Activated CD8-positive, alpha-beta memory T cell treated with anti-CD3 and anti-CD28 coated beads for 24 hours (primary cell): ENCODE measurements around the gene CCDC192.

Experiments
- DNase-seq: peaks from one replicate; pipeline ENCODE4 v3.0.0-alpha.2; 2020

Gene CCDC192

GRCh38 chr5:127851964-127852363 lies 148.8 kb downstream of the CCDC192 start:
- DNase-seq, result no peak

- DNase-seq, result no peak
These were observed 151.3 kb downstream of the CCDC192 start for GRCh38 chr5:127854520-127854919.

GRCh38 chr5:127856292-127856691 lies 153.1 kb downstream of the CCDC192 start:
- DNase-seq, result no peak

- no peak for DNase-seq
These were observed 155.1 kb downstream of the CCDC192 start for GRCh38 chr5:127858116-127858784.

GRCh38 chr5:127860291-127860690 lies 157.1 kb downstream of the CCDC192 start:
- no peak for DNase-seq

- DNase-seq, result no peak
These were observed 160.0 kb downstream of the CCDC192 start for GRCh38 chr5:127863161-127863560.

GRCh38 chr5:127863610-127864395 lies 160.6 kb downstream of the CCDC192 start:
- no peak for DNase-seq

- DNase-seq, result no peak
These were observed 161.3 kb downstream of the CCDC192 start for GRCh38 chr5:127864511-127864910.

- no peak for DNase-seq
These were observed 162.1 kb downstream of the CCDC192 start for GRCh38 chr5:127865273-127865672.

- no peak for DNase-seq
These were observed 164.0 kb downstream of the CCDC192 start for GRCh38 chr5:127867022-127867783.

GRCh38 chr5:127870914-127871313 lies 167.7 kb downstream of the CCDC192 start:
- no peak for DNase-seq

GRCh38 chr5:127871503-127872153 lies 168.4 kb downstream of the CCDC192 start:
- DNase-seq, result no peak

- no peak for DNase-seq
These were observed 169.3 kb downstream of the CCDC192 start for GRCh38 chr5:127872494-127872893.

GRCh38 chr5:127875235-127876021 lies 172.2 kb downstream of the CCDC192 start:
- no peak for DNase-seq

- DNase-seq, result no peak
These were observed 173.2 kb downstream of the CCDC192 start for GRCh38 chr5:127876384-127876783.

GRCh38 chr5:127878174-127878750 lies 175.1 kb downstream of the CCDC192 start:
- no peak for DNase-seq

- DNase-seq, result no peak
These were observed 181.2 kb downstream of the CCDC192 start for GRCh38 chr5:127884416-127884815.

GRCh38 chr5:127885176-127885575 lies 182.0 kb downstream of the CCDC192 start:
- no peak for DNase-seq

GRCh38 chr5:127886081-127886480 lies 182.9 kb downstream of the CCDC192 start:
- DNase-seq, result no peak

- DNase-seq, result no peak
These were observed 184.1 kb downstream of the CCDC192 start for GRCh38 chr5:127887282-127887681.

- DNase-seq, result no peak
These were observed 188.8 kb downstream of the CCDC192 start for GRCh38 chr5:127891942-127892341.
